SU-DHL-6 (cell line): Measurements from ENCODE around the gene FAM124A.

Source experiments
- H2AFZ ChIP-seq: fragments of 200-600 bp; sonication (generic); 2 replicates; pipeline ENCODE4 v1.6.1; 2014; ENCODE audit warnings: low read depth, mild to moderate bottlenecking, moderate library complexity, mixed read lengths, antibody characterized with exemption, low read length; ENCODE audit not compliant: severe bottlenecking
- H3F3A ChIP-seq: fragments of 200-600 bp; shearing (Covaris generic); 2 replicates; pipeline ENCODE4 v1.6.0; 2016; ENCODE audit warnings: antibody characterized with exemption, mild to moderate bottlenecking; ENCODE audit not compliant: insufficient read depth
- H3K27ac ChIP-seq: fragments of 200-600 bp; sonication (generic); 2 replicates; pipeline ENCODE4 v1.5.1; 2016; ENCODE audit warnings: low read depth, mild to moderate bottlenecking, low read length, moderate library complexity, mixed read lengths
- H3K27me3 ChIP-seq: fragments of 200-600 bp; sonication (generic), shearing (Covaris generic); 2 replicates; pipeline ENCODE4 v1.6.0; 2014; ENCODE audit warnings: mild to moderate bottlenecking, low read length
- H3K36me3 ChIP-seq: fragments of 200-600 bp; sonication (generic); 2 replicates; pipeline ENCODE4 v1.6.1; 2014; ENCODE audit warnings: mild to moderate bottlenecking, low read length, mixed read lengths
- H3K4me2 ChIP-seq: fragments of 300-600, 200-600 bp; shearing (Covaris generic), sonication (generic); 2 replicates; pipeline ENCODE4 v1.6.0; 2014; ENCODE audit warnings: low read length, low read depth, mild to moderate bottlenecking; ENCODE audit not compliant: poor library complexity, severe bottlenecking
- H3K4me3 ChIP-seq: fragments of 200-600 bp; sonication (generic); 2 replicates; pipeline ENCODE4 v1.5.1; 2014; ENCODE audit warnings: antibody characterized with exemption, low read length, mild to moderate bottlenecking, mixed read lengths; ENCODE audit not compliant: insufficient read depth, poor library complexity, severe bottlenecking
- H3K79me2 ChIP-seq: fragments of 200-600 bp; sonication (generic); 2 replicates; pipeline ENCODE4 v1.6.1; 2014; ENCODE audit warnings: mild to moderate bottlenecking, low read length, moderate library complexity; ENCODE audit not compliant: insufficient read depth
- H3K9ac ChIP-seq: fragments of 200-600 bp; sonication (generic); 2 replicates; pipeline ENCODE4 v1.7.0; 2014; ENCODE audit warnings: mild to moderate bottlenecking, low read length
- H3K9me2 ChIP-seq: fragments of 200-600 bp; sonication (generic); replicated peaks from 2 replicates; pipeline ENCODE4 v1.6.1; 2014; ENCODE audit warnings: low read length; ENCODE audit not compliant: insufficient read depth
- H3K9me3 ChIP-seq: fragments of 200-600 bp; sonication (generic); 2 replicates; pipeline ENCODE4 v1.6.1; 2014; ENCODE audit warnings: low read length, mixed read lengths; ENCODE audit not compliant: insufficient read depth
- H4K20me1 ChIP-seq: fragments of 200-600 bp; sonication (generic); 2 replicates; pipeline ENCODE4 v1.6.1; 2014; ENCODE audit warnings: low read depth, mild to moderate bottlenecking, antibody characterized with exemption, low read length, moderate library complexity, mixed read lengths
- EZH2phosphoT487 ChIP-seq: fragments of 200-600 bp; sonication (generic), shearing (Covaris generic); conservative IDR thresholded peaks from 2 replicates; pipeline ENCODE4 v1.6.1; 2018; ENCODE audit warnings: mild to moderate bottlenecking, antibody characterized with exemption, low read length, moderate library complexity, mixed read lengths
- TF ChIP-seq, protein P1 (sequence below): fragments of 200-600 bp; sonication (generic); IDR thresholded peaks from one replicate; pipeline ENCODE4 v1.5.1; 2017; ENCODE audit warnings: antibody characterized with exemption, mild to moderate bottlenecking, low read length, moderate library complexity; ENCODE audit not compliant: insufficient read depth, poor library complexity, severe bottlenecking

FAM124A gene

GRCh38 chr13:51213173-51213728 lies 8.9 kb upstream of the FAM124A start:
- Histone ChIP-seq H3K79me2 (no peaks in the 10 kb centered on the region), H3K27me3 (no peaks in the 10 kb centered on the region), H3F3A (no peaks in the 10 kb centered on the region), H3K4me2 (no peak overlapping the region), H3K27ac (no peak overlapping the region), H2AFZ (no peak overlapping the region), H3K9ac (no peak overlapping the region), H3K4me3 (no peak overlapping the region), H3K9me3 (no peaks in the 10 kb centered on the region), H3K9me2 (no peaks in the 10 kb centered on the region), H4K20me1 (no peaks in the 10 kb centered on the region), H3K36me3 (no peaks in the 10 kb centered on the region)
- no peak for TF ChIP-seq EZH2phosphoT487

DNA sequence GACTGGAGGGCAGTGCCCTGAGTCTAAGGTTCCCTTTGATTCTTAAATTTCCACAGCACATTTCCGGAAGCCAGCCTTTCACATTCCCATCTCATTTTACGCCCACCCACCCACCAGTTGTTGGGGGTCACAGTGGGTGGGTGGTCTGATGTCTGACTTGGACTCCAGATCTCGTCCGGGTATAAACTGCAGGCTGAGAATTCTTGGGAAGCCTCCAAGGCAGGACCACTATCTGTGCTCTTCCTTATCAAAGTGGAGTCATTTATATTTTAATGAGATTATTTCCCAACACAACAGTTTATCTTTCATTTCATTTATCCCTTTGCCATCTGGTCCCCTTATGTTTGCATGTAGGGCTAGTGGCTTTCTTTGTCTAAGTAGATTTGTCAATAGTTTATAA lies 3.6 kb upstream of the FAM124A start:
- no peak overlapping the region for H3K9ac ChIP-seq
- H3K4me2 ChIP-seq, result no peak overlapping the region
- H3K27me3 ChIP-seq, result no peaks in the 10 kb centered on the region
- H3K79me2 ChIP-seq, result no peaks in the 10 kb centered on the region
- no peaks in the 10 kb centered on the region for H3K9me2 ChIP-seq
- no peaks in the 10 kb centered on the region for H3F3A ChIP-seq
- no peaks in the 10 kb centered on the region for H4K20me1 ChIP-seq
- no peaks in the 10 kb centered on the region for H3K9me3 ChIP-seq
- TF ChIP-seq, protein P1, sequence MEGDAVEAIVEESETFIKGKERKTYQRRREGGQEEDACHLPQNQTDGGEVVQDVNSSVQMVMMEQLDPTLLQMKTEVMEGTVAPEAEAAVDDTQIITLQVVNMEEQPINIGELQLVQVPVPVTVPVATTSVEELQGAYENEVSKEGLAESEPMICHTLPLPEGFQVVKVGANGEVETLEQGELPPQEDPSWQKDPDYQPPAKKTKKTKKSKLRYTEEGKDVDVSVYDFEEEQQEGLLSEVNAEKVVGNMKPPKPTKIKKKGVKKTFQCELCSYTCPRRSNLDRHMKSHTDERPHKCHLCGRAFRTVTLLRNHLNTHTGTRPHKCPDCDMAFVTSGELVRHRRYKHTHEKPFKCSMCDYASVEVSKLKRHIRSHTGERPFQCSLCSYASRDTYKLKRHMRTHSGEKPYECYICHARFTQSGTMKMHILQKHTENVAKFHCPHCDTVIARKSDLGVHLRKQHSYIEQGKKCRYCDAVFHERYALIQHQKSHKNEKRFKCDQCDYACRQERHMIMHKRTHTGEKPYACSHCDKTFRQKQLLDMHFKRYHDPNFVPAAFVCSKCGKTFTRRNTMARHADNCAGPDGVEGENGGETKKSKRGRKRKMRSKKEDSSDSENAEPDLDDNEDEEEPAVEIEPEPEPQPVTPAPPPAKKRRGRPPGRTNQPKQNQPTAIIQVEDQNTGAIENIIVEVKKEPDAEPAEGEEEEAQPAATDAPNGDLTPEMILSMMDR, result no peak
- TF ChIP-seq EZH2phosphoT487, result no peak
- no peak overlapping the region for H3K27ac ChIP-seq
- H2AFZ ChIP-seq, result no peak overlapping the region
- no peak overlapping the region for H3K4me3 ChIP-seq
- H3K36me3 ChIP-seq, result no peaks in the 10 kb centered on the region

DNA sequence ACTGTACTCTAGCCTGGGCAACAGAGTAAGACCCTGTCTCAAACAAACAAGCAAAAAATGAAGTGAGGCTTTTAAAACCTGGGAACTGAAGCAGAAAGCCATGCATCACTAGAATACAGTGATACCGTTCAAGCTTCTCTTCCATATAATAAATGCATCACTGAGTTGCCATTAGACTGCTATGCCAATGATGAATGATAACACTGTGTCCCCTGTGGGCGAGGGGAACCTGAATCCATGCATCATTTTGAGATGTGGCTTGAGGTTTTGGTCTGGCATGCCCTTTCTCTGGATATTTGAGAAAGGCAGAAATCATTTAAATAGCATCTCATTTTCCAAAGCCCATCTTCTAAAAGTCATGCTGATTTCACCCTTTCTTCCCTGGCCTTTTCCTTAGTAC lies 1.5 kb upstream of the FAM124A start:
- TF ChIP-seq EZH2phosphoT487, result no peak
- TF ChIP-seq, protein P1, result no peak
- H3K4me2 ChIP-seq, result no peak overlapping the region
- no peak overlapping the region for H3K4me3 ChIP-seq

GRCh38 chr13:51221108-51221507 lies 1.1 kb upstream of the FAM124A start:
- no peaks in the 10 kb centered on the region for H3F3A ChIP-seq

More for the DNA sequence above, 1.5 kb upstream of the FAM124A start:
- Histone ChIP-seq H2AFZ (no peak overlapping the region), H3K9ac (no peak overlapping the region), H3K79me2 (no peaks in the 10 kb centered on the region), H4K20me1 (no peaks in the 10 kb centered on the region), H3K9me2 (no peaks in the 10 kb centered on the region), H3K36me3 (no peaks in the 10 kb centered on the region), H3K27me3 (no peaks in the 10 kb centered on the region), H3K9me3 (no peaks in the 10 kb centered on the region), H3K27ac (no peak overlapping the region), H3F3A (no peaks in the 10 kb centered on the region)

More at GRCh38 chr13:51221108-51221507, 1.1 kb upstream of the FAM124A start:
- Histone ChIP-seq H3K4me3 (no peak overlapping the region), H4K20me1 (no peaks in the 10 kb centered on the region), H3K36me3 (no peaks in the 10 kb centered on the region), H3K27me3 (no peaks in the 10 kb centered on the region), H3K79me2 (no peaks in the 10 kb centered on the region), H3K4me2 (no peak overlapping the region), H3K9me3 (no peaks in the 10 kb centered on the region), H2AFZ (no peak overlapping the region), H3K27ac (no peak overlapping the region), H3K9ac (no peak overlapping the region), H3K9me2 (no peaks in the 10 kb centered on the region)
- no peak for TF ChIP-seq EZH2phosphoT487
- TF ChIP-seq, protein P1, result no peak
